Regular cardiac myocyte (primary cell): Measurements from ENCODE around the gene HNRNPA1L2. TPM values are rescaled to one million over a fixed set of nuclear protein-coding genes. Genes with fewer than 3 reads are reported as not detected.

Experiments used
- total RNA-seq: library from RNA; depleted of rRNA; stranded (reverse); fragments of >200 nt; gene quantifications from 2 replicates; pipeline ENCODE4 v1.2.3, GENCODE V29; 2014

The HNRNPA1L2 gene
- total RNA-seq: 1.7 and 3.3 TPM in 2 replicates

DNA sequence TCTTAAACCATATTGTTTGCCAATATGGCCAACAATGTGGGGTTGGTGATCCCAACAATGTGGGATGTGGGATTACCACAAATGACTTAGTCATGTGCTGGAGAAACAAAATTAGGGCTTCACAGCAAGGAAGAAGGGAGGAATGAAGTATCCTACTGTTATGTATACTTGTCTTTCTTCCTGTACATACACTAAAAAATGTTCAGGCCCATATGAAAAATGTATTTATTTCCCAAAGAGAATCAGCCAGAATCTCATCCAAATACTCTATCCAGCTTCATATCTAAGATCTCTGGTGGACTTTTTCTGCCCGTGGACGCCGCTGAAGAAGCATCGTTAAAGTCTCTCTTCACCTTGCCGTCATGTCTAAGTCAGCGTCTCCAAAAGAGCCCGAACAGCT is at the start of gene HNRNPA1L2:
Gene HNRNPA1L2 (plus strand): TSS at position 301 of the 400 bp plus-strand sequence. CDS start 62 bp downstream, at position 363.

DNA sequence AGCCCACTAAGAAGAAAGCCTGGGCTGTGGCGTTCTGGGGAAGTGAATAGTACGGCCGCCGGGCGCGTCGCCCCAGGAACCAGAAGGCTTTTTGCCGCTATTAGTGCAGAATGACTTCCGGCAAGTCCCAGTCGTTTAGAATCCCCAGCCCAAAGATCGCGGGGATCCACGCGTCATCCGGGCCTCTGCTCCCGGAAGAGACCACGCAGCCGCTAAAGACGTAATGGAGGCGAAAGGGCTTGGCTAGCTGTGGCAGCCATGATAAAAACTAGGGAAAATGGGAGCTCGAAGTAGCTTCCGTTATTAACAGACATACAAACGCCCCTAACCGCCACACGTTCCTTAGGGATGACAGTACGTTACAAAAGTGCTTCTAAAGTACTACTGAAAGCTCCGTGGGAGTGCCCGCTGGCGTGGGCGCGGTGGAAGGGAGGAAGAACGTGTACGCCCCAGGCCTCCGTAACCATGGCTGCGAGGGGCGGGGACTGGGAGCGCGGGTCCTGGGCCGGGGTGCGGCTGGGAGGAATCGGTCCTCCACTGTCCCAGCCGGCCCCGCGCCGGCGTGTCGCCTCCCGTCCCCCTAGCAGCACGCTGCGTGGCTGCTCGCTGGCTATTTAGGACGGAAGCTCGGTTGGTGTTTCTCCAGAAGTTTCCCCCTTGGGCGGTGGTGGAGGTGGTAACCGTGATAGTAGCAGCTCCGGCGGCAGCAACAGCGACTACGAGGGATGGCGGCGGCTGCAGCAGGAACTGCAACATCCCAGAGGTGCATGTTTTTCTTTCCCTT is 10.2 kb downstream of the HNRNPA1L2 start, which contains the start of gene SUGT1:
Gene SUGT1 (plus strand): TSS at position 641 of the 784 bp plus-strand sequence. CDS start 85 bp downstream, at position 726.

Other genes starting within 250 kb of the HNRNPA1L2 start
- 12.3 and 14.9 TPM in 2 replicates for gene THSD1, start 236.3 kb upstream of the HNRNPA1L2 start, total RNA-seq
- 20.1 and 20.3 TPM in 2 replicates for gene VPS36, start 191.8 kb upstream of the HNRNPA1L2 start, total RNA-seq
- gene CKAP2, start 187.0 kb upstream of the HNRNPA1L2 start, total RNA-seq: 9.9 and 45.2 TPM in 2 replicates
- 55.5 and 95.9 TPM in 2 replicates for gene SUGT1, start 10.4 kb downstream of the HNRNPA1L2 start, total RNA-seq
- not detected in 2 replicates for gene CNMD, start 97.4 kb downstream of the HNRNPA1L2 start, total RNA-seq
- not detected in 2 replicates for gene PCDH8, start 206.2 kb downstream of the HNRNPA1L2 start, total RNA-seq